MCF 10A (cell line): ENCODE results near the gene ADAMTSL1. TPM values are rescaled to one million over a fixed set of nuclear protein-coding genes. Genes with fewer than 3 reads are reported as not detected.

ENCODE experiments used
- BruUV-seq: library from RNA; stranded (reverse); fragments of 400-500 nt; replicated peaks from 2 replicates; lab custom pipeline; 2021; lab: Mats Ljungman, UMichigan
- CTCF ChIA-PET: fragments of 300-600 bp; sonication (Branson Sonifier 250); formaldehyde crosslinking; extraction: SDS; loops from one replicate; lab custom pipeline; 2021; ENCODE audit warnings: antibody characterized with exemption, inconsistent platforms; lab: Yijun Ruan, JAX
- POLR2A ChIA-PET: fragments of 300-600, 350-650 bp; sonication (Branson Sonifier 250); formaldehyde crosslinking; extraction: SDS; loops from one replicate; lab custom pipeline; 2020; ENCODE audit warnings: antibody characterized with exemption, inconsistent platforms; lab: Yijun Ruan, JAX
- DNase-seq: peaks from one replicate; pipeline ENCODE4 v3.0.0-alpha.2; 2018; ENCODE audit not compliant: unreplicated experiment
- H3K27ac Mint-ChIP-seq: one replicate; pipeline ENCODE4 v1.8.0; 2022; ENCODE audit warnings: mild to moderate bottlenecking, low read depth, mixed read lengths; ENCODE audit not compliant: unreplicated experiment
- H3K27me3 Mint-ChIP-seq: one replicate; pipeline ENCODE4 v1.8.0; 2022; ENCODE audit warnings: mixed read lengths; ENCODE audit not compliant: insufficient read depth, unreplicated experiment
- H3K36me3 Mint-ChIP-seq: one replicate; pipeline ENCODE4 v1.8.0; 2022; ENCODE audit warnings: mild to moderate bottlenecking, moderate library complexity, mixed read lengths; ENCODE audit not compliant: insufficient read depth, unreplicated experiment
- H3K4me1 Mint-ChIP-seq: one replicate; pipeline ENCODE4 v1.8.0; 2022; ENCODE audit warnings: mixed read lengths; ENCODE audit not compliant: insufficient read depth, unreplicated experiment
- H3K4me3 Mint-ChIP-seq: one replicate; pipeline ENCODE4 v1.8.0; 2022; ENCODE audit warnings: mild to moderate bottlenecking, moderate library complexity, mixed read lengths; ENCODE audit not compliant: unreplicated experiment
- H3K9me3 Mint-ChIP-seq: one replicate; pipeline ENCODE4 v1.8.0; 2022; ENCODE audit warnings: mixed read lengths; ENCODE audit not compliant: unreplicated experiment
- CTCF ChIP-seq: fragments of 200-600 bp; IDR thresholded peaks from one replicate; pipeline ENCODE4 v1.8.0; 2022; ENCODE audit warnings: antibody characterized with exemption, mild to moderate bottlenecking; ENCODE audit not compliant: unreplicated experiment
- intact Hi-C: fragments of 100-400 bp; cut with micrococcal nuclease; formaldehyde crosslinking; loops from 2 replicates; pipeline ENCODE4 v1.14.1; 2022
- total RNA-seq: library from RNA; stranded (reverse); gene quantifications from 2 replicates; pipeline ENCODE4 v1.2.3, GENCODE V29; 2022

The ADAMTSL1 gene
- total RNA-seq, 1 experiment from 2014 or later, result not detected

- Mint-ChIP-seq H3K27ac (no peak overlapping the region), H3K36me3 (peaks cover 4% of the 10 kb centered on the region), H3K4me1 (no peaks in the 10 kb centered on the region), H3K27me3 (no peaks in the 10 kb centered on the region), H3K9me3 (no peaks in the 10 kb centered on the region), H3K4me3 (no peak overlapping the region)
- BruUV-seq, result no TSS peak
- no peak for TF ChIP-seq CTCF
- ChIA-PET CTCF (no interaction called here), POLR2A (no interaction called here)
- intact Hi-C loops, result no loop called here
- no peak for DNase-seq
These were observed 105.6 kb downstream of the ADAMTSL1 start for GRCh38 chr9:18579536-18579935.

DNA sequence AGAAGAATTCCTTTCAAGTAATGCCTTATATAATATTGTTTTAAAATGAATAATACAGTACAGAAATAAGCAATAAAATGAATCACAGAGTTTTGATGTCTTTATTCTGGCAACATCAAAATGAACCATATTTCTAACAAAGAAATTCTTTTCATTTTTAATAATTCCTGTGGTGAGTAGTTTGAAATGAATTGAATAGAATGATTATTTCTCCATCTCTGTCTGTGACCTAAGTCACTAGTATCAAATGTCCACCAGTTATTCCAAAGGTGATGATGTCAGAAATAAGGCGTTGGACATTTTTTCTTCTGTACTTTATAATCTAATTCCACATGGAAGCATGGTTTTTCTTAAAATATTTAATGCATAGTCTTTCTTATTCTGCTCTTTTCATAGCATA, 106.2 kb downstream of the ADAMTSL1 start:
- CTCF ChIA-PET, result no interaction called here
- BruUV-seq, result no TSS peak
- Mint-ChIP-seq H3K27me3 (no peaks in the 10 kb centered on the region), H3K36me3 (peaks cover 4% of the 10 kb centered on the region), H3K4me3 (no peak overlapping the region), H3K27ac (no peak overlapping the region), H3K9me3 (no peaks in the 10 kb centered on the region), H3K4me1 (no peaks in the 10 kb centered on the region)
- TF ChIP-seq CTCF, result no peak
- intact Hi-C loops, result no loop called here
- DNase-seq, result no peak
- POLR2A ChIA-PET, result no interaction called here

DNA sequence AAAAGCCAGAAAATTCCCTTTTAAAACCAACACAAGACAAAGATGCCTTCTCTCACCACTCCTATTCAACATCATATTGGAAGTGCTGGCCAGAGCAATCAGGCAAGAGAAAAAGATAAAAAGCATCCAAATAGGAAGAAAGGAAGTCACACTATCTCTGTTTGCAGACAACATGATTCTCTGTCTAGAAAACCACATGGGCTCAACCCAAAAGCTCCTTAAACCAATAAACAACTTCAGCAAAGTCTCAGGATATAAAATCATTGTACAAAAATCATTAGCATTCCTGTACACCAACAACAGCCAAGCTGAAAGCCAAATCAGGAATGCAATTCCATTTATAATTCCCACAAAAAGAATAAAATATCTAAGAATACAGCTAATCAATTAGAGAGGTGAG, 112.0 kb downstream of the ADAMTSL1 start:
- Mint-ChIP-seq H3K9me3 (peaks cover 15% of the 10 kb centered on the region), H3K27me3 (no peaks in the 10 kb centered on the region), H3K27ac (no peak overlapping the region), H3K4me3 (no peak overlapping the region), H3K4me1 (no peaks in the 10 kb centered on the region), H3K36me3 (peaks cover 4% of the 10 kb centered on the region)
- CTCF ChIA-PET, result interaction anchor here (0.6 kb wide), 1 partner anchor 442 kb away, joined by 3 read pairs; no protein-coding TSS in a partner anchor
- TF ChIP-seq CTCF, result no peak
- POLR2A ChIA-PET, result no interaction called here
- intact Hi-C loops, result no loop called here
- no TSS peak for BruUV-seq
- DNase-seq, result no peak

GRCh38 chr9:18588002-18588401, 114.0 kb downstream of the ADAMTSL1 start:
- no peak overlapping the region for H3K27ac Mint-ChIP-seq
- no peaks in the 10 kb centered on the region for H3K27me3 Mint-ChIP-seq

More at GRCh38 chr9:18588002-18588401, 114.0 kb downstream of the ADAMTSL1 start:
- BruUV-seq, result no TSS peak
- H3K4me3 Mint-ChIP-seq, result no peak overlapping the region
- DNase-seq, result no peak
- ChIA-PET POLR2A (interaction anchor here (0.6 to 0.7 kb wide), 2 partner anchors 11 to 79 kb away, joined by 3 to 4 read pairs; no protein-coding TSS in a partner anchor), CTCF (no interaction called here)
- TF ChIP-seq CTCF, result no peak
- no peaks in the 10 kb centered on the region for H3K36me3 Mint-ChIP-seq
- H3K9me3 Mint-ChIP-seq, result peaks cover 21% of the 10 kb centered on the region
- intact Hi-C loops, result no loop called here
- no peaks in the 10 kb centered on the region for H3K4me1 Mint-ChIP-seq
